Stimulated activated CD4-positive, alpha-beta T cell treated with anti-CD3 and anti-CD28 coated beads, Interleukin-15, amount 100 ng/mL, for 48 hours (primary cell): Measurements from ENCODE around the gene MBD3L5.
"Not testable (repeated sequence)": the region's sequence is repeated elsewhere in the genome, so short reads cannot be mapped to it uniquely, and the experiment has no call there.

ENCODE experiments used
- DNase-seq, 2 donors: peaks; one replicate each; pipeline ENCODE4 v3.0.0-alpha.2; 2020; ENCODE audit warnings: low read depth in 2 of 2

MBD3L5 gene

DNA sequence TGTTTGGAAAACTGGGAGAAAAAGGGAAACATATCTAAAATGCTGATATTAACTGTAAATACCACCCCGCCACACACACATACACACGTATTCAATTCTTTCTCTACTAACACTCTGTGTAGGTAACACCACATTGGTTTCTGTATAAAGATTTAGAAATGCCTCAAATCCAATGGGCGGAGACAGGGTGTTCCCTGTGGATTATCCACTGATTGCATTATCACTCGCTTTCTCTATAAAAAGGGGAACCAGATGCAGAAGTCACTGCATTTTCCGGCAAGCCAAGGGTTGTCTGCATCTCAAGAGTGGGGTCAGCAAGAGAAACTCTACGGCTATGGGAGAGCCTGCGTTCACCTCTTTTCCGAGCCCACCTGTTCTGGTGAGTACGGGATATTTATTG, at the start of gene MBD3L5:
Gene MBD3L5 (plus strand): TSS at position 301 of the 400 bp plus-strand sequence. CDS start 34 bp downstream, at position 335.
- not testable (repeated sequence) for DNase-seq

DNA sequence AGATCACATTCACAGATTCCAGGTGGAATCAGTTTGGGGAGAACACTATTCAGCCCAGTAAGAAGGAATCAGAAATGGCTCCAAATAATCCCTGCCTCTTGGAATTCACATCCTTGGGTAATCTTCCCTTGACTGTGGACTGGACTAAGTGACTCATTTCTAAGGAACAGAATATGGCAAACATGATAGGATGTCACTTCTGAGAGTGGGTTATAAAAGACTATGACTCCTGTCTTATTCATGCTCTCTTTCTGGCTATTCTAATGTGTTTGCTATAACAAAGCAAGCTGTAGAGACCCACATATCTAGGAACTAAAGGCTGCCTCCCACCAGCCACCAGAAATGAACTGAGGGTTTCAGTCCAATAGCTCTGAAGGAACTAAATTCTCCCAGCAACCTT, 46.9 kb upstream of the MBD3L5 start:
- no peak for DNase-seq

DNA sequence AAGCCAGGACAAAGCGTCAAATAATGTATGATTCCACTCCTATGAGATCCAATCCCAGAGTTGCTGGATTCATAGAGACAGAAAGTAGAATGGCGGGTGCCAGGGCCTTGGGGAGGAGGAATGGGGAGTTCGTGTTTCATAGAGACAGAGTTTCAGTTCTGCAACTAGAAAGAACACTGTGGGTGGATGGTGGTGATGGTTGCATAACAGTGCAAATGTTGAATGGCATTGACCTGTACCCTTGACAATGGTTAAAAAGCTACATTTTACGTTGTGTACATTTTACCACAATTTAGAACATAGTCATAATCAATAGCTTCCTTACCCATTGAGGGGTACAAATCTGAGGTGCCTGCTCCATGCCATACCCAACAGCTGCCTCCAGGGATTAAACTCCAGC, 42.5 kb upstream of the MBD3L5 start:
- DNase-seq, result no peak

DNA sequence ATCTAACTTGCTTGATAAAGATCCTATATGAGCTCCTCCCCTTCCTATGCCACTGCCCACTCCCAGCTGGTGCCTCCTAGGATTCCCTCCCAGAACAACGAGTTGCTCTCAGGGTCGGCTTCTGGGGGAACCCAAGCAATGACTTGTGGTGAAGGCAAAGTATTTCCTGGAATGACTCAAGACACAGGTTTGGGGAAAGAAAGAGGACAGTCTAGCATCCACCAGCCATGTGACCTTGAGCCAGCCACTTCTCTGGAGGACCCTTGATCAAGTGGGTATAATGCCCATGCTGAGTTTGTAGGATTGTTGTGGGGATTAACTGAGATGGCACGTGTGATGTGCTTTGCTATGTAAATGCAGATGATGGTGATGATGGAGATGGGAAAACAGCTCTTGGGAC, 42.1 kb upstream of the MBD3L5 start:
- DNase-seq, result no peak

DNA sequence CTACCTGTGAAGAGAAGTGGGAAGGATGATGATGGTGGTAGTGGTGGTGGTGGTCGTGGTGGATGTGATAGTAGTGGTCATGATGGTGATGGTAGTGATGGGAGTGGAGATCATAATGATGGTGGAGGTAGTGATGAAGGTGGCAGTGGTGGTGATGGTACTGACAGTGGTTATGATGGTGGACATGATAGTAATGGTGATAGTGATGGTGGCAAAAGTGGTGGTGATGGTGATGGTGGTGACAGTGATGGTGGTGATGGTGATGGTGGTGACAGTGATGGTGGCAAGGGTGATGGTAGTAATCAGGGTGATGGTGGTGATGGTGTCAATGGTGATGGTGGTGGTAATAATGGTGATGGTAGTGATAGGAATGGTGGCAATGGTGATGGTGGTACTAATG, 35.3 kb upstream of the MBD3L5 start:
- no peak for DNase-seq

DNA sequence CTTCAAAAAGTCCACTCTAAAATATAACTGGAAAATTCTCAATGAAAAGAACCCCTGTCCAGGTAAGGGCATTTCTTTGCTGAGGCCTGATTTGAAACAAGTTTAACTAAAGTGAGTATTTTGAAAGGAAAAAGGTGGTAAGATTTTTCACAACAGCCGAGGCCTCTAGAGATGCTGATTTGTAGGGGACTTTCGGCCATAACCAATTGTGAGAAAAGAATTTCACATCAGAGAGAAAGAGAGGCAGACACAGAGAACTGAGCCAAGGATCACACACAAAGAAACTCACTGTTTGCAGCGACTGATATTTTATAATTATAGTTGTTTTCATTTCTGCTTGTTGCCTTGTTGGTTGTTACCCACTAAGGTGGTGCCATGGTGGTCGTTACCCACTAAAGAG, 33.6 kb upstream of the MBD3L5 start:
- no peak for DNase-seq

DNA sequence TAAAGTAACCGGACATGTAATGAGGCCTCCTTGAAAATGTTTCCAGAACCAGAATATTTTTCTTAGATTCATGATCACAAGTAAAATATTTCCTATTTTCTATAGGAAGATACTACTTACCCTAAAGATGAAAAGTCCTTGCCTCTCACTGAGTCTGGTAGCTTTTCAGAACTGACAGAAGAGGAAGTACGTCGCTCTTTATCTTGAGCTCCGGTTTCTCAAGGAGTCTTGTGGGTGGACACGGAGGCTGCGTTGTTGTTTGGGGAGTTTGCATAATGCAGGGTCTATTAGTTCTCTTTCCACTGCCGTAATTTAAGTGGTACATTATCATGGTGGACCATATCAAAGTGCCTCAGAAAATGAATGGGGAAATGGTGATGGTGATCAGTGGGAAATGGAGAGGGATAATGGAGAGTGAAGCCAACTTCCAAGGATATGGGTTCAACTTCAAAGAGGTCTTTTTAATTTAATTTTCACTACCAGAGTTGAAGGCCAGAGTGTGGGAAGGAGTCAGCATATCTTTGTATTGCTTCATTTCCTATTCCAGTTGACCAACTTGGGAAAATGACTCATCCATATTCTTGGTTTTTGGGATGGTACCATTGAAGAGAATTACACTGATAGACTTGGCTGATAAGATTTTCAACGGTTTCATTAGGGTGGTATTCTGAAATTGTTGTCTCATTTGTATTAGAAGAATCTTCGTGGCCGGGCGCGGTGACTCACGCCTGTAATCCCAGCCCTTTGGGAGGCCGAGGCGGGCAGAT, 32.5 kb upstream of the MBD3L5 start:
- DNase-seq, result no peak

DNA sequence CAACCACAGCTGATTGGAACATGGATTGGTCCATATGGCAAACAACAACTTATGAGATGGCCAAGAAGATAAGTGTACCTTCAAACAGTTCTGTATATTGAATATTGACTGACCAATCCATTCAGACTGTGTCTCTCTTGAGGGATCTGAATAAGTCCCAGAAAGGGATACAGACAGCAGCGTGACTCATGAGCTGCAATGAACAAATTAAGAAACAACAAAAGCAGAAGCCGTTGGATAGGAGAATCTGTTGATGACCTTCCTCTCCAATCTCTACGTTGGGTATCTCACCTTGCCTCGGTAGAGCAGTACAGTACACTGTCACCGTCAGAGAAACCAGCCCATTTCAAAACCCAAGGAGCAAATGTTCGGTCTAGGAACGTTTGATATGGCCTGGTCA, 30.4 kb upstream of the MBD3L5 start:
- DNase-seq, result no peak

DNA sequence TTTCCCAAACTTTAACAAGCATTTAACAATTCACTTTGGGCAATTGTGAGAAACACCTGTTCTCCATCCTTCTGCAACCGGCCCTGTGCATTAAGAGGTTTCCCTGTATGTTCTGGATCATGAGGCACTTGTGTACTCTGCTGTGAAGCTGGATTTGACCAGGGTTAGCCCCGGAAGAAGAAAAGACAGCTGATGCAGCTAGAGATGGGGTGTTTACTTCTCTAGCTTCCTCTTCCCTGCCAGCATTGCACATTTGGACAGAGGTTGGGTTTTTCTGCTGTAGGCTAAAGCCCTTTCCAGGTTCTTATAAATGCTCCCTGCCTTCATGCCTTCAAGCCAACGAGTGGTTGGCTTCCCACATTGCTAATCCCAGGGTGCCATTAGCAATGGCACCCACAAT, 30.0 kb upstream of the MBD3L5 start:
- DNase-seq, result no peak

DNA sequence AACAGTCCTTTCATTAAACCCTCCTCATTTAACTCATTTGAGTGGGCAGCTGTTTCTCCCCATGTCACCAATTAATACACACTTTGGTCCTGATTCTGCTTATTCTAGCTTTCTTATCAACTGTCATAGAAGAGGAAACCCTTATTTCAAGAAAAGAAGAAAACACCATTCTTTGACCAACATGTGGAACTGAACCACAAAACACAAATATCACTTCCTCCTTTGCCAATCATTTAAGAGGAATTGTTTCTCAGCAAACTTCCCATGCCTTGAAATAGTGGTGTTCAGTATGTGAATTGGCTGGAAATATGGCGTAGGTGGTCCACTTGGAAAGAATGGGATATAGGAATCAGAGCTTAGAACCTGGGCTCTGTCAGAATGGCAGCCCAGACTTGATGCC, 29.6 kb upstream of the MBD3L5 start:
- no peak for DNase-seq

DNA sequence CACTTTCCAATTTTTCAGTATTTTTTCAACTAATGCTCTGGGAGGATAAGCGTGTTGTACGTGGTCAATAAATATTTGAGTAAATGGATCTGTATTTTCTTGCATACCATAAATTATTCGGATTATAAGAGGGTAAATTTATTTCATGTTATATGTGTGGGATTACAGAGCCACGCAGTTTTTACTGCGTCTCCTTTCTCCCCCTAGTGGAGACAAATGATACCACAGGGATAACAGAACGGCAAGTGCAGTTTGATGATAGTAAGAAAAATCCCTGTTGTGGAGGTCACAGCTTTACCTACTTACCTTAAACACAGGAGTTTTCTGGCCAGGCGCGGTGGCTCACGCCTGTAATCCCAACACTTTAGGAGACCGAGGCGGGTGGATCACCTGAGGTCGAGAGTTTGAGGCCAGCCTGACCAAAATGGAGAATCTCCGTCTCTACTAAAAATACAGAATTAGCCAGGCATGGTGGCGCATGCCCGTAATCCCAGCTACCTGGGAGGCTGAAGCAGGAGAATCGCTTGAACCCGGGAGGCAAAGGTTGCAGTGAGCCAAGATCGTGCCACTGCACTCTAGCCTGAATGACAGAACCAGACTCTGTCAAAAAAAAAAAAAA, 26.0 kb upstream of the MBD3L5 start:
- DNase-seq, result no peak

DNA sequence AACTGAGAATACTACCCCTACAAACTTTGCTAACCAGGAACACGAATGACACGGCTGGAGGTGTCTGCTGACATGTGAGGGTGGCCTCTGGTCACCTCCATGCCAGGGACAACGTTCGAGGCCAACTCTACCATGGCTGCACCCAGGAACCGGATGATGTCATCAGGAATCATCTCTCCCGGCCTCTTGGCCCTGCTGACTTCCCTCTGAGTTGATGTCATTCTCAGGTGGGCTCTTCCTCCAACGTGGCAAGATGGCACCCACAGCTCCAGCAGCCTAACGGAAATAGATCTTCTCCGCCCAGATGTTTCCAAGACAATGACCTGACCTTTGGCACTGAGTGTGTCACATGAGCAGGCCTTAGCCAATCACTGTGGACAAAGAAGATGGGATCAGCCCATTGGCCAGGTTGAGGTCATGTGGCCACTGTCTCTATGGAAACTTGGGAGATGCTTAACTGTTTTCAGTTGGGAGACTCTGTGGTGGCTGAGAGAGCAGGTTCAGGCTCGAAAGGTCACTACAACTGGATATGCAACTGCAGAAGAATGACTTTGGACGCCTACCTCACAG, 24.2 kb upstream of the MBD3L5 start:
- DNase-seq, result no peak

DNA sequence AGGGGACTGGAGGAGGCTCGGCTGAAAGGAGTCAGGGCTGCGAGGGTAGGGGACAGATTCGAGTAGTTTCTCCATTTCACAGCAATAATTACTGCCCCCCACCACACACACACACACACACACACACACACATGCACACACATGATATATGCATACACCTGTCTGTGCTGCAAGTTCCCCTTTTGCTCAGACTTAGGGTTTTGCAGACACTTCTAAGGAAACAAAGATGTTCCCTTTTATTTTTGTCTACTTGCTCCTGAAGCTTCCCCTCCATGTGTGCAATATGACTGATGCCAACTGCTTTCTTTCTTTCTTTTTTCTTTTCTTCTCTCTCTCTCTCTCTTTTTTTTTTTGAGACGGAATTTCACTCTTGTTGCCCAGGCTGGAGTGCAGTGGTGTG, 22.5 kb upstream of the MBD3L5 start:
- no peak for DNase-seq

DNA sequence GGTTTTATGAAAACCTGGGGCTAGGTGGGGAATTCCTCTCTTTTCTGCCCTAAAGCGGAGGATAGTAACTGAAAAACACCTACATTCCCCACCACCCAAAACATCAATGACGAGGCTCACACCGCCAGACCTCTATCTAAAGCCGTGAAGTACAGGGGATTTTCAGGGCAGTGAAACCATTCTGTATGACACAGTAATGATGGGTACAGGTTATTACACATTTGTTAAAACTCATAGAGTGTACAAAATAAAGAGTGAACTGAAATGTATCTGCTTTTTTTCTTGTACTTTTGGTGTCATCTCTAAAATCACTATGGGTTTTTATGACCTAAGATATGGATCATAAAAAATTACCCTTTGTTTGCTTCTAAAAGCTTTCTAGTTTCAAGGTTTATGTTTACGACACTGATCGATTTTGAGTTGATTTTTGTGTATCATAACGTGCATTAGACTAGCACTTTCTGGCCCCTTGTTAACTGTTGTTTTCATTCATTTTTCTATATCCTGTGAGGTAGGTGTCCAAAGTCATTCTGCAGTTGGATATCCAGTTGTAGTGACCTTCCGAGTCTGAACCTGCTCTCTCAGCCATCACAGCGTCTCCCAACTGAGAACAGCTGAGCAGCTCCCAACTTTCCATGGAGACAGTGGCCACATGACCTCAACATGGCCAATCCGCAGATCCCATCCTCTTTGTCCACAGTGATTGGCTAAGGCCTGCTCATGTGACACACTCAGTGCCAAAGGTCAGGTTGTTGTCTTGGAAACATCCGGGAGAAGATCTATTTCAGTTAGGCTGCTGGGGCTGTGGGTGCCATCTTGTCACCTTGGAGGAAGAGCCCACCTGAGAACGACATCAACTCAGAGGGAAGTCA, 19.4 kb upstream of the MBD3L5 start:
- DNase-seq, result no peak

DNA sequence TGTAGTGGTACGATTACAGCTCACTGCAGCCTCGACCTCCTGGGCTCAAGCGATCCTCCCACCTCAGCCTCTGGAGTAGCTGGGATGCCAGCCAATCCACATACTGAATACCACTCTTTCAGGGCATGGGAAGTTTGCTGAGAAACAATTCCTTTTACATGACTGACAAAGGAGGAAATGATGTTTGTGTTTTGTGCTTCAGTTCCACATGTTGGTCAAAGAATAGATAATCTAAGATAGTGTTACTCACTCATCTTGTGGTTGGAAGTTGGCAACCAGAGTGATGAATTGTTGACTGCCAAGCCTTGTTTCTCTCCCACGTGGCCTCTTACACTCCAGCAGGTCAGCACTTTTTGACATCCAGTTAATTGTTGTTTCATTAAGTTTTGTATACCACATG, 16.7 kb upstream of the MBD3L5 start:
- no peak for DNase-seq

DNA sequence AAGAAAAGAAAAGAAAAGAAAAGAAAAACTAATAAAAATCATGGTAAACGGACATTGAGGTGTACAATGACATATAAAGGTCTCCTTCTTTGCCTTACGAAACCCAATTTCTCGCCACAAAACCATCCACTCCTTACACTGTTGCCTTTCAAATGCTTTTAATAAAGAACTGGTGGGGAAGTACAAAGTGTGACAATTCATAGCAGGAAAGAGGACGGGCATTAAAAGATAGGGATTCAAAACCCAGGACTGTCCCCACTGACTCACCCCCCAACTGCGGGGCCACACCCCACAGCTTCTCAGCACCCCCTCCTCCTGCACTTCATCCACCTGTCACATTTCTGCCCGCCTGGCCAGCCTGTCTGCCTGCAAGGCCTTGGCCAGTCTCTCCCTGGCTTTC, 11.6 kb upstream of the MBD3L5 start:
- DNase-seq, result no peak

DNA sequence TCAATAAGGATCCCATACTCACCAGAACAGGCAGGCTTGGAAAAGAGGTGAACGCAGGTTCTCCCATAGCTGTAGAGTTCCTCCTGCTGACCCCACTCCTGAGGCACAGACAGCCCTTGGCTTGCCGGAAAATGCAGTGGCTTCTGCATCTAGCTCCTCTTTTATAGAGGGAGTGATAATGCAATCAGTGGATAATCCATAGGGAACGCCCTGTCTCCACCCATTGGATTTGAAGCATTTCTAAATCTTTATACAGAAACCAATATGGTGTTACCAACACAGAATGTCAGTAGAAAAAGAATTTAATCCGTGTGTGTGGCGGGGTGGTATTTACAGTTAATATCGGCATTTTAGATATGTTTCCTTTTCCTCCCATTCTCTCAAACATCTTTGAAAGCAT, 9.0 kb upstream of the MBD3L5 start, which contains the start of gene MBD3L2B:
Gene MBD3L2B (minus strand): TSS at position 101 of the 400 bp plus-strand sequence. CDS start 34 bp downstream, at position 67.
- DNase-seq, result not testable (repeated sequence)

DNA sequence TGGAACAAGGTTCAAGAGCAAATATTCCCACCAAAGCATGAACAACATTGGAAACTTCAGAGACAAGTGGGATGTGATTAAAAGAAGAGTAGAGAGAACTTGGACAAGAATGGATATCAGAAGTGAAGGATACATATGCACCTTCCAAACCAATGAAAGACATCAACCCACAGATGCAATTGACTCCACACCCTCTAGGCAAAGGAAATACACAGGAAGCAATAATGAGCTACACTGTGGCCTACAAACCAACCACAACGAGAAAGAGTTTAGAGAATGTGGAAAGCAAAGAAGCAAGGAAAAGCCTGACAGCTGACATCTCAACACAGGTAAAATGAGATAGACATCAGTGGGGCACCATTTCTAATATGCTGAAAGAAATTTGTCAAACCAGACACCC, 1.6 kb upstream of the MBD3L5 start:
- not testable (repeated sequence) for DNase-seq

DNA sequence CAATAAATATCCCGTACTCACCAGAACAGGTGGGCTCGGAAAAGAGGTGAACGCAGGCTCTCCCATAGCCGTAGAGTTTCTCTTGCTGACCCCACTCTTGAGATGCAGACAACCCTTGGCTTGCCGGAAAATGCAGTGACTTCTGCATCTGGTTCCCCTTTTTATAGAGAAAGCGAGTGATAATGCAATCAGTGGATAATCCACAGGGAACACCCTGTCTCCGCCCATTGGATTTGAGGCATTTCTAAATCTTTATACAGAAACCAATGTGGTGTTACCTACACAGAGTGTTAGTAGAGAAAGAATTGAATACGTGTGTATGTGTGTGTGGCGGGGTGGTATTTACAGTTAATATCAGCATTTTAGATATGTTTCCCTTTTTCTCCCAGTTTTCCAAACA, 9.7 kb downstream of the MBD3L5 start, which contains the start of gene MBD3L4:
Gene MBD3L4 (minus strand): TSS at position 101 of the 400 bp plus-strand sequence. CDS start 35 bp downstream, at position 66.
- not testable (repeated sequence) for DNase-seq

DNA sequence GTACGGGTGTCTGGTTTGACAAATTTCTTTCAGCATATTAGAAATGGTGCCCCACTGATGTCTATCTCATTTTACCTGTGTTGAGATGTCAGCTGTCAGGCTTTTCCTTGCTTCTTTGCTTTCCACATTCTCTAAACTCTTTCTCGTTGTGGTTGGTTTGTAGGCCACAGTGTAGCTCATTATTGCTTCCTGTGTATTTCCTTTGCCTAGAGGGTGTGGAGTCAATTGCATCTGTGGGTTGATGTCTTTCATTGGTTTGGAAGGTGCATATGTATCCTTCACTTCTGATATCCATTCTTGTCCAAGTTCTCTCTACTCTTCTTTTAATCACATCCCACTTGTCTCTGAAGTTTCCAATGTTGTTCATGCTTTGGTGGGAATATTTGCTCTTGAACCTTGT, 11.2 kb downstream of the MBD3L5 start:
- not testable (repeated sequence) for DNase-seq

DNA sequence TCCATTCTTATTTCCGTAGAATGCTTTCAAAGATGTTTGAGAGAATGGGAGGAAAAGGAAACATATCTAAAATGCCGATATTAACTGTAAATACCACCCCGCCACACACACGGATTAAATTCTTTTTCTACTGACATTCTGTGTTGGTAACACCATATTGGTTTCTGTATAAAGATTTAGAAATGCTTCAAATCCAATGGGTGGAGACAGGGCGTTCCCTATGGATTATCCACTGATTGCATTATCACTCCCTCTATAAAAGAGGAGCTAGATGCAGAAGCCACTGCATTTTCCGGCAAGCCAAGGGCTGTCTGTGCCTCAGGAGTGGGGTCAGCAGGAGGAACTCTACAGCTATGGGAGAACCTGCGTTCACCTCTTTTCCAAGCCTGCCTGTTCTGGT, 18.6 kb downstream of the MBD3L5 start, which contains the start of gene MBD3L2:
Gene MBD3L2 (plus strand): TSS at position 301 of the 400 bp plus-strand sequence. CDS start 53 bp downstream, at position 354.
- DNase-seq, result not testable (repeated sequence)

DNA sequence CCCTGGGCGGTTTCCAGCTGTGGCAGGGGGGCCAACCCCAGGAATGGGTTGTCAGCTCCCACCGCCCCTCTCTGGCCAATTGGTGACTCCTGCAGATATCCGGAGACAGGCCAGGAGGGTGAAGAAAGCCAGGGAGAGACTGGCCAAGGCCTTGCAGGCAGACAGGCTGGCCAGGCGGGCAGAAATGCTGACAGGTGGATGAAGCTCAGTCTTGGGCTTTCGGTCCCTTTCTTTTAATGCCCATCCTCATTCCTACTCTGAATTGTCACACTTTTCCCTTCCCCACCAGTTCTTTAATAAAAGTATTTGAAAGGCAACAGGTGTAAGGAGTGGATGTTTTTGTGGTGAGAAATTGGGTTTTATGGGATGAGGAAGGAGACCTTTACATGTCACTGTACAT, 21.0 kb downstream of the MBD3L5 start:
- DNase-seq, result not testable (repeated sequence)
